ENCODE results near the gene ZNF329.

Gene ZNF329

GRCh38 chr19:58118979-58119733 lies 31.4 kb downstream of the ZNF329 start:
- no peak for DNase-seq

- peak in 1 of 56 donors; percentile 6 for DNase-seq
Observed at GRCh38 chr19:58117841-58118575, 32.6 kb downstream of the ZNF329 start.

DNA sequence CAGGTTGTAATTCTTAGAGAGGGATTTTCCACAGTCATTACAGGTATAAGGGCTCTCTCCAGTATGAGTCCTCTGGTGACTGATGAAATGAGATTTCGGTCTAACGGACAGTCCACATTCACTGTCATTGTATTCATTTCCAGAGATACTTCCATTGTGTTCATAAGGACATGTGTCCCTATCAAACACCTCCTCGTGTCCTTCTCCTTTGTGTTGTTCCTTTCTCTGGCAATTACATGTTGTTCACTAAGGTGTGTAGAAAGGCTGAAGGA lies 42.1 kb downstream of the ZNF329 start:
- no peak for DNase-seq

- no peak for DNase-seq
Observed at GRCh38 chr19:58107778-58108545, 42.6 kb downstream of the ZNF329 start.

DNA sequence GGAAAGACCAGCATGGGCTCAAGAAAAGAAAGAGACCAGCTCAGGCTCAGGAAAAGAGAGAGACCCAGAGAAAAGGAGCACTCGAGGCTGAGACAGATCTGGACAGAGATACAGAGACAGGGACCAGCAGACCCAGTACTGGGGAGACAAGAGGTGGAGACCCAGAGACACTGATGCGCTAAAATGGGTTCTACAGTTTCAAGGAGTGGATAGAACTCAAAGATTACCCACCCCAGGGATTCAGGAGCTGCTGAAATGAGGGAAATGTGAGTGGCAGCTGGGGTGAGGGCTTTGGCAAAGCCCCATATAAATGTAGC lies 51.9 kb downstream of the ZNF329 start:
- no peak for DNase-seq

DNA sequence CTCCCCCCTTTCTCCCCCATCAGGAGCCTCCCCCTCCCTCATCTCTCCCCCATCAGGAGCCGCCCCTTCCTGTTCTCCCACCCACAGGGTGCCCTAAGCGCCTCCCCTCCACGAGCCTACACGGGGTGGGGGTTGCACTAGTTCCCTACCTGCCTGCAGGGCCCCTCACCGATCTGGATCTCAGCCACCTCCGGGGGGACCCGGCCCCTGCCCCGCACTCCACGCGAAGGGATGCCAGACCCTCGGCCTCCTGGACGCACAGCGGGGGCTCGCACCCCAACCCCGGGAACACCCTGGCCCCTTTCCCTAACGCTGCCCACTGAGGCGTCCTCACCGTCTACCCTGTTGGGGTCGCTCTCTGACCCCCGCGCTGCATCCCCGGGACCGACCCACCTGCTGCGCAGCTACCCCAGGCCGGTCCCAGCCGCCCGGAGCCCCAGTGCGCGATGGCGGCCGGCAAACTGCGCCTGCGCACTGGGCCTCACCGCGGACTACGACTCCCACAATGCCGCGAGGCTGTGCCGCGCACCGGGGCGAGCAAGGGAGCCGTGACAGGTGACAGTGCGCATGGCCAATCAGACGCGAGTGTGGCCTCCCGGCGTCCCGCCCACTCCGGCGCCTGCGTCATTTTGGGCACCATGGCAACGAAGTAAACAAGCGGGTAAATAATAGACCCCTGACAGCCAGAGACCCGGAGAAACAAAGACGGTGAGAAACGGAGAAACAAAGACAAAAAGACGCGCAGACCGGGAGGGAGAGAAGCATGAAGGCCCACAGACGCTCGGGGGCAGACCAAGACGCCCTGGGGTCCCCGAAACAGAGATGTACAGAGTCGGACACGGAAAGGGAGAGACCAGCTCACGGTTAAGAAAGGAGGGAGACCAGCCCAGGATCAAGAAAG lies 52.6 kb downstream of the ZNF329 start, which contains the start of gene ZSCAN18:
Gene ZSCAN18, minus strand, starts transcription at position 451 of the 901 bp plus-strand sequence. CDS start 7,964 bp downstream, outside the sequence.
- peak; percentile 58 to 98 (median 93) for DNase-seq

- DNase-seq: peak in 1 of 56 donors; percentile 18
Observed at GRCh38 chr19:58097349-58097748, 53.2 kb downstream of the ZNF329 start.

DNA sequence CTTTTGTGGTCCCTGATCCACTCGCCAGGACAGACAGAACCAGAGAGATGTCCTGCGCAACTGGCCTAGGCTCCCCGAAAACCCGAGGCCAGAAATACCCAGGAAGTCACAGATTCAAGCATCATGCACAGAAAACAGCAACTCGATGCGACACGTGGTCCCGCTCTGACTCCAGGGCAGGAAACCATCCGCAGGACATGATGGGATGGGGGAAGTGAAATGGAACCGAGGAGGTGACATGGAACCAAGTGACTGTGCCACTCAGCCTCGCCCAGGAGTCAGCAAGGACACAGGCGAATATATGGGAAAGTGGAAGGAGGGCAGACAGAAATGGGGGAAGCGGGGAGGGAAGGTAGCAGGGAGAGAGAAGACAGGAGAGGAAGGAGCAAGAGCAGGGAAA lies 53.7 kb downstream of the ZNF329 start:
- no peak for DNase-seq

DNA sequence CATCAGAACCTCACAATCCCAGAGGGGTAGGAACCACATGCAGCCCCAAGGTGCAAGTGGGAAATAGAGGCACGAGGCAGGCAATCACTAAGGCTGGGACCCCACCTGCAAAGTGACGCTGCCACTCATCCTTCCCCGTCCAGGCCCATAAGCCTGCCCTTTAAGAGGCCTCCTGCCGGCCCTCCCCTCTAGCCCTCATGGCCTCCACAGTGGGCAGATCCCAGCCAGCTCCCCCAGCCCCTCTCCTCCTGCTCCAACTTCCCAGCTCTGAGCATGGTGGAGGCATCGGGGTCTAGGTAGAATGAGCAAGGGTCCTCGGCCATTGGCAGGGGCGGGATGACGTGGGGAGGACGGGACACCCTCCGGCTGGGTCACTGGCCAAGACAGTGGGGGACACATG lies 55.3 kb downstream of the ZNF329 start:
- no peak for DNase-seq

DNA sequence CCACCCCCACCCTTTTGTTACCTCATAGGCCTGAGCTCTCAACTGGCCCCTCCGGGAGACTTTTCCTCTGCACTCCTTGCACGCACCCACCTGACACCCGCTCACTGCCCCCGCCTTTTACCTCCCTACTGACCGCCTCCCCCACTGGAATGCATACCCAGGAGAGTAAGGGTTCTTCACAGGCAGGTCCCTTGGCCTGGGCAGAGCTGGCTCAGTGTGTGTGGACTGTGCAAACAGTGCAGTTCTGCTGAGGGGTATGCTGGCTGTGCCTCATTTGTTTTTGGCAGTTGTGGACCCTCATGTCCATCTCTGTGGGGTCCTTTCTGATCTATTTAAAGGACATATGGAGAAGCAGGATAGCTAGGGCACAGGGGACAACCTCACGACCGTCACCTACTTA lies 57.5 kb downstream of the ZNF329 start:
- DNase-seq: no peak

- DNase-seq: no peak
Observed at GRCh38 chr19:58091251-58091995, 59.2 kb downstream of the ZNF329 start.

DNA sequence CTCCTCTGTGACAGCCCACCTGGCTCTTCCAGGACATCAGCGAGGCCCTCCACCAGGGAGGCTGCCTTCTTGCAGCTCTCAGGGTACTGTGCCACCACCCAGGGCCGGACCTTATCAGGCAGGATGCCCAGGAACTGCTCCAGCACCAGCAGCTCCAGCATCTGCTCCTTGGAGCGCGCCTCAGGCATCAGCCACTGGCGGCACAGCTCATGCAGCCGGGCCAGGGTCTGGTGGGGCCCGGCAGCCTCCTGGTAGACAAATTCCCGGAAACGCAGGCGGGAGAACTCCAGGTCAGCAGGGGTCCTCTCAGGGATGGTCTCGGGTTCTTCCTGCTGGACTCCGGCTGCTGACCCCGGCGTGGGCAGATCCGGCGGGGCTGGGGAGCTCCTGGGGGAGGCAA lies 60.7 kb downstream of the ZNF329 start:
- no peak for DNase-seq

GRCh38 chr19:58088521-58089052 lies 62.0 kb downstream of the ZNF329 start:
- no peak for DNase-seq

GRCh38 chr19:58086825-58087710 lies 63.5 kb downstream of the ZNF329 start:
- no peak for DNase-seq

DNA sequence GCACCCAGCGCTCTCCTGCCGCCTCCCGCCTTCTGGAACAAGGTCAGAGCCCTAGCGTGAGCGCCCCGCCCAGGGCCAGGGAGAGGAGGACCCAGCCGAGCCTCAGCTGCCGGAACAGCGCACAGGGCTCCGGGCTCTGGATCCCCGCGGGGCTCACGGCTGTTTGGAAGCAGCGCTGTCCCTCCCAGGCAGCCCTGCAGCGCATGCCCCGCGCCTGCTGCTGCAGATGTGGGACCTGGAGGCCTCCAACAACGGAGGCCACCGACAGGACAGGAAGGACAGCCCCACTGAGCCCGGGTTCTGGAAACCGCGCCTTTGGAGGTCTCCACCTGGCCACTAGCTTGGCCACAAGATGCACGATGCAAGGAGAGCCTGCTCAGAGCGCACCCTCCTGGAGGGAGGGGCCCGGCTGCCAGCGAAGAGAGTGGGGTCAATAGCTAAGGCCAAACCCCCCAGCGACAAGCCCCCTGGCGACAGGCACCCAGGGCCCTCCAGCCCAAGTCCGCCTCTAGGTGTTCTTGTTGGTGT lies 65.2 kb downstream of the ZNF329 start:
- DNase-seq: no peak

DNA sequence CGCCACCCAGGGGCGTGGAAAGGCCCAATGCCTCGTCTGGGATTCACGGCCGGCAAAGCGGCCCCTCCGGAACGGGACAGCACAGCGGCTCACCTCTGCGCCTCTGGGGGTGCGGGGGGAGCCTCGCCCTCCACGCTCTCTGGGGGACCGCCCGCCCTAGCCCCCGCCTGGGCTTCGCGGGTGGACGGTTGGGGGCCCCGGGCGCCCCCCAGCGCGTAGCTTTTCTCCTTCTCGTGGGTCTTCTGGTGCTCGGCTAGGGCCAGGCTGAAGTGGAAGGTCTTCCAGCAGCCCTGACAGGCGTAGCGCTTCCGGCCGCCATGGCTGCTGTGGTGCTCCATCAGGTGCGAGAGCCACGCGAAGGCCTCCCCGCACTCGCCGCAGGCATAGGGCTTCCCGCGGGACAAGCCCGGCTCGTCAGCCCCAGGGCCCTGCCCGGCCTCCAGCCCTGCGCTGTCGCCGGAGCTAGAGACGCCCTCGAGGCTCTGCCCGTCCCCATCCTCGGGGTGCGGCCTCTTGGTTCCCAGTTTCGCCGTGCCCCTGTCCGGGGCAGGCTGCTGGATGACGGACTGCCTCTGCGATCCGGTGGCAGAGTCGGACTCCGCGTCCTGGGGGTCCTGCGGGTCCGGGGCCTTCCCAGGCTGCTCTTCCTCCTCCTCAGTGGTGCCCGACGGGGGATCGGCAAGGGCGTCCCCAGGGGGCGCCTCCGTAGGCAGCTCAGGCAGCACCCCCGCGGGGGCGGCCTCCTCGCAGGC lies 65.8 kb downstream of the ZNF329 start:
- no peak for DNase-seq

DNA sequence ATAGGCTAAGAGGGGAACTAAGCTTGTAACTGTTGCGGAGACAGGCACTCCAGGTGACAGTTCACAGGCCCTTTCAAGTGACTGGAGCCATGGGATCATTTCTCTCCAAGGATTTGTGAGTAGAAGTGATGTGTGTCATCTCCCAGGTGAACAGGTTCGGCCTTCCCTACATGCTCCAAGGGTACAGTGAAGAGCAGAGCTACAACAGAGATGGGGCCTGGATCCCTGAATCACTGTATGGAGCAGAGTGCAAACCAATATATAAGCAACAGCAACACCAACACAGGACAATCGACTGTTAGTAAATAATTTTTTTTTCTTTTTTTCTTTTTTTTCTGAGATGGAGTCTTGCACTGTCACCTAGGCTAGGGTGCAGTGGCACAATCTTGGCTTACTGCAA lies 67.6 kb downstream of the ZNF329 start:
- no peak for DNase-seq

DNA sequence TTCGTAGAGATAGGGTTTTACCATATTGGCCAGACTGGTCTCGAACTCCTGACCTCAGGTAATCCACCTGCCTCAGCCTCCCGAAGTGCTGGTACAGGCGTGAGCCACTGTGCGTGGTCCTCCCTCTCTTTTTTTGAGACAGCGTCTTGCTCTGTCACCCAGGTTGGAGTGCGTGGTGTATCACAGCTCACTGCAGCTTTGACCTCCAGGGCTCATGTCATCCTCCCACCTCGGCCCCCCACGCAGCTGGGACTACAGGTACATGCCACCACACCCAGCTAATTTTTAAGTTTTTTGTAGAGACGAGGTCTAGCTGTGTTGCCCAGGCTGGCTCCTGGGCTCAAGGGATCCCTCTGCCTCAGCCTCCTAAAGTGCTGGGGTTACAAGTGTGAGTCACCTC lies 70.8 kb downstream of the ZNF329 start:
- DNase-seq: no peak
